B cell (primary cell): ENCODE data around the gene NDEL1. TPM values are rescaled to one million over a fixed set of nuclear protein-coding genes. Genes with fewer than 3 reads are reported as not detected.

ENCODE experiments used
- ATAC-seq: fragments of 200-7000 bp; cut with Tn5 transposase; one replicate; pipeline ENCODE4 v1.10.0; 2021; ENCODE audit warnings: low read depth, mild to moderate bottlenecking, moderate number of reproducible peaks, moderate library complexity
- CTCF ChIA-PET: fragments of 350-600 bp; sonication (Branson Sonifier 250); formaldehyde crosslinking; loops from one replicate; lab custom pipeline; 2021; ENCODE audit warnings: antibody characterized with exemption, inconsistent platforms; lab: Charles Lee
- POLR2A ChIA-PET: fragments of 350-600 bp; sonication (Branson Sonifier 250); formaldehyde crosslinking; loops from one replicate; lab custom pipeline; 2021; ENCODE audit warnings: antibody characterized with exemption; lab: Charles Lee
- DNase-seq: peaks from one replicate; pipeline ENCODE4 v3.0.0; 2013
- H2AFZ ChIP-seq: 2 replicates; pipeline ENCODE4 v1.6.1; 2012; ENCODE audit warnings: mild to moderate bottlenecking, low read depth, low read length; ENCODE audit not compliant: insufficient read depth, poor library complexity, severe bottlenecking
- H3K27ac ChIP-seq, 2 donors: 1 replicate in 1 of 2; 2 replicates in 1 of 2; pipeline ENCODE4 v1.5.1; 2012 to 2013; ENCODE audit warnings: low read length in 2 of 2, mild to moderate bottlenecking in 2 of 2, moderate library complexity in 1 of 2
- H3K27me3 ChIP-seq, 4 experiments: fragments of 200-600 bp in 1 of 4; sonication (generic) in 1 of 4; replicated peaks in 1 of 4; 1 replicate in 2 of 4; 2 replicates in 2 of 4; pipeline versions ENCODE4 v1.6.1 to v1.7.0; 2013 to 2016; ENCODE audit warnings: low read length in 3 of 4, mild to moderate bottlenecking in 2 of 4, mixed read lengths in 1 of 4, moderate library complexity in 1 of 4; ENCODE audit not compliant: insufficient read depth in 4 of 4, control insufficient read depth in 3 of 4; ENCODE audit errors: control extremely low read depth in 1 of 4
- H3K36me3 ChIP-seq, 2 experiments: replicated peaks in 1 of 2; 1 replicate in 1 of 2; 2 replicates in 1 of 2; pipeline versions ENCODE4 v1.6.1 to v1.7.1; 2013; ENCODE audit warnings: low read length in 1 of 2; ENCODE audit not compliant: insufficient read depth in 2 of 2, control insufficient read depth in 1 of 2; ENCODE audit errors: control extremely low read depth in 1 of 2, extremely low read depth in 1 of 2
- H3K4me1 ChIP-seq, 2 donors: fragments of 200-600 bp in 1 of 2; sonication (generic) in 1 of 2; 1 replicate in 1 of 2; 2 replicates in 1 of 2; pipeline versions ENCODE4 v1.5.1 to v1.6.1; 2013 to 2017; ENCODE audit warnings: low read length in 2 of 2; ENCODE audit not compliant: control insufficient read depth in 2 of 2, insufficient read depth in 2 of 2
- H3K4me2 ChIP-seq: replicated peaks from 2 replicates; pipeline ENCODE3; 2012; ENCODE audit warnings: mild to moderate bottlenecking, low read depth, low read length; ENCODE audit not compliant: poor library complexity, severe bottlenecking
- H3K4me3 ChIP-seq, 5 experiments: fragments of 200-600 bp in 1 of 5; sonication (generic) in 1 of 5; 1 replicate in 3 of 5; 2 replicates in 2 of 5; pipeline versions ENCODE4 v1.5.1 to v1.7.0; 2011 to 2016; ENCODE audit warnings: low read length in 4 of 5, mild to moderate bottlenecking in 4 of 5, low read depth in 2 of 5, control low read depth in 1 of 5, moderate library complexity in 1 of 5; ENCODE audit not compliant: insufficient read depth in 1 of 5; ENCODE audit errors: control extremely low read depth in 1 of 5, extremely low read depth in 1 of 5
- H3K79me2 ChIP-seq: fragments of 200-600 bp; sonication (generic); one replicate; pipeline ENCODE4 v1.6.0; 2016; ENCODE audit warnings: low read length; ENCODE audit not compliant: control insufficient read depth, insufficient read depth
- H3K9ac ChIP-seq: fragments of 200-600 bp; sonication (generic); 2 replicates; pipeline ENCODE4 v1.6.1; 2017; ENCODE audit warnings: mild to moderate bottlenecking, low read length, moderate library complexity
- H3K9me3 ChIP-seq, 3 donors: one replicate each; pipeline versions ENCODE4 v1.6.1 to v1.7.1; 2013; ENCODE audit warnings: low read length in 2 of 3; ENCODE audit not compliant: control insufficient read depth in 2 of 3, insufficient read depth in 1 of 3; ENCODE audit errors: control extremely low read depth in 1 of 3
- H4K20me1 ChIP-seq: 2 replicates; pipeline ENCODE4 v1.6.0; 2012; ENCODE audit warnings: mild to moderate bottlenecking, low read length; ENCODE audit not compliant: insufficient read depth, control insufficient read depth, poor library complexity, severe bottlenecking
- H3K27ac Mint-ChIP-seq: one replicate; pipeline ENCODE4 v1.8.0; 2021; ENCODE audit warnings: mixed read lengths
- H3K27me3 Mint-ChIP-seq: one replicate; pipeline ENCODE4 v1.8.0; 2021; ENCODE audit warnings: mixed read lengths
- H3K4me1 Mint-ChIP-seq: one replicate; pipeline ENCODE4 v1.8.0; 2021; ENCODE audit warnings: mixed read lengths
- H3K4me3 Mint-ChIP-seq: one replicate; pipeline ENCODE4 v1.8.0; 2021; ENCODE audit warnings: mixed read lengths
- H3K9me3 Mint-ChIP-seq: one replicate; pipeline ENCODE4 v1.8.0; 2022; ENCODE audit warnings: mixed read lengths; ENCODE audit not compliant: insufficient read depth
- EZH2 ChIP-seq: IDR thresholded peaks from 2 replicates; pipeline ENCODE4 v1.6.1; 2012; ENCODE audit warnings: borderline replicate concordance, low read depth, mild to moderate bottlenecking, moderate library complexity, low read length; ENCODE audit not compliant: insufficient read depth, poor library complexity, severe bottlenecking
- WGBS: methylation state at CpG from one replicate; pipeline ENCODE4 v1.1.5; 2013; ENCODE audit warnings: missing lambda C conversion rate; ENCODE audit not compliant: insufficient coverage; 5-methylcytosine and 5-hydroxymethylcytosine counted together
- intact Hi-C: fragments of 100-400 bp; cut with micrococcal nuclease; formaldehyde crosslinking; loops from one replicate; pipeline ENCODE4 v1.10.0; 2022
- polyA plus RNA-seq: library from polyadenylated mRNA; depleted of rRNA; stranded (reverse); fragments of >200 nt; gene quantifications from 2 replicates; pipeline ENCODE4 v1.2.3, GENCODE V29; 2012
- total RNA-seq, 2 donors: library from RNA; stranded (reverse); fragments of 120-200 nt in 1 of 2; gene quantifications; 1 replicate in 1 of 2; 2 replicates in 1 of 2; pipeline versions ENCODE4 v1.2.3 to v1.2.4, GENCODE V29; 2013 to 2022
- TF ChIP-seq, protein P1 (sequence below): fragments of 200-600 bp; IDR thresholded peaks from one replicate; pipeline ENCODE4 v1.8.0; 2022; ENCODE audit warnings: antibody characterized with exemption, mild to moderate bottlenecking

Gene NDEL1
- total and polyA plus RNA-seq, 2 donors (not counting 1 experiment from before 2014, with no cell fraction given): 30.2 to 108 TPM

DNA sequence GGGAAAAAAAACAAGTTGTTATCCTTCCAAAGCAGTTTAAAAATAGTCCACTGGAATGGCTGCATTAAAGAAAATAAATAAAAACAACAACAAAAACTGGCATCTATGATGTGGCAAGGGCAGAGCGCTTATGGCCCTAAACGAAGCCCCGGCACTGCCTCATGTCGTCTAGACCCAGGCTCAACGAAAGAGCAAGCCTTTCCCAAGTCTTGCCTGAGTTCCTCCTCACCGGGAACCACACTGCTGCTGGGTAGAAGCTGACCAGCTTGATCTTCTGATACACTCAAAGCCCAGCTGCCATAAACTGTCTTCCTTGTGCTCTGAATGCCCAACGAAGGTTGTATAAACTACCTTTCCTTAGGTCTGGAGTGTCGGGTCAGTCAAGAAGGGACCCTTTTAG, 37.0 kb downstream of the NDEL1 start:
- Mint-ChIP-seq H3K9me3 (no peaks in the 10 kb centered on the region), H3K4me3 (no peak overlapping the region), H3K4me1 (no peaks in the 10 kb centered on the region), H3K27ac (no peak overlapping the region), H3K27me3 (no peaks in the 10 kb centered on the region)
- no peaks in the 10 kb centered on the region for H3K79me2 ChIP-seq
- intact Hi-C loops: no loop called here
- H3K9ac ChIP-seq: no peak overlapping the region
- TF ChIP-seq, protein P1, sequence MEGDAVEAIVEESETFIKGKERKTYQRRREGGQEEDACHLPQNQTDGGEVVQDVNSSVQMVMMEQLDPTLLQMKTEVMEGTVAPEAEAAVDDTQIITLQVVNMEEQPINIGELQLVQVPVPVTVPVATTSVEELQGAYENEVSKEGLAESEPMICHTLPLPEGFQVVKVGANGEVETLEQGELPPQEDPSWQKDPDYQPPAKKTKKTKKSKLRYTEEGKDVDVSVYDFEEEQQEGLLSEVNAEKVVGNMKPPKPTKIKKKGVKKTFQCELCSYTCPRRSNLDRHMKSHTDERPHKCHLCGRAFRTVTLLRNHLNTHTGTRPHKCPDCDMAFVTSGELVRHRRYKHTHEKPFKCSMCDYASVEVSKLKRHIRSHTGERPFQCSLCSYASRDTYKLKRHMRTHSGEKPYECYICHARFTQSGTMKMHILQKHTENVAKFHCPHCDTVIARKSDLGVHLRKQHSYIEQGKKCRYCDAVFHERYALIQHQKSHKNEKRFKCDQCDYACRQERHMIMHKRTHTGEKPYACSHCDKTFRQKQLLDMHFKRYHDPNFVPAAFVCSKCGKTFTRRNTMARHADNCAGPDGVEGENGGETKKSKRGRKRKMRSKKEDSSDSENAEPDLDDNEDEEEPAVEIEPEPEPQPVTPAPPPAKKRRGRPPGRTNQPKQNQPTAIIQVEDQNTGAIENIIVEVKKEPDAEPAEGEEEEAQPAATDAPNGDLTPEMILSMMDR: no peak
- TF ChIP-seq EZH2: no peak
- H3K27ac ChIP-seq: no peak overlapping the region
- H3K4me1 ChIP-seq: no peaks in the 10 kb centered on the region
- no peak overlapping the region for H3K4me3 ChIP-seq
- ATAC-seq (no peak), DNase-seq (no peak)
- 98% methylated on average over 6 of the region's 8 CpGs for WGBS
- peaks cover 2 to 70% of the 10 kb centered on the region in 2 experiments for H3K36me3 ChIP-seq
- peaks cover 7% of the 10 kb centered on the region for H4K20me1 ChIP-seq
- H3K9me3 ChIP-seq: no peaks in the 10 kb centered on the region
- H3K27me3 ChIP-seq: no peaks in the 10 kb centered on the region
- ChIA-PET POLR2A (no interaction called here), CTCF (interaction anchor here (1.5 kb wide), 1 partner anchor 10 kb away, joined by 4 read pairs; no protein-coding TSS in a partner anchor)
- no peak overlapping the region for H2AFZ ChIP-seq
- no peak overlapping the region for H3K4me2 ChIP-seq

DNA sequence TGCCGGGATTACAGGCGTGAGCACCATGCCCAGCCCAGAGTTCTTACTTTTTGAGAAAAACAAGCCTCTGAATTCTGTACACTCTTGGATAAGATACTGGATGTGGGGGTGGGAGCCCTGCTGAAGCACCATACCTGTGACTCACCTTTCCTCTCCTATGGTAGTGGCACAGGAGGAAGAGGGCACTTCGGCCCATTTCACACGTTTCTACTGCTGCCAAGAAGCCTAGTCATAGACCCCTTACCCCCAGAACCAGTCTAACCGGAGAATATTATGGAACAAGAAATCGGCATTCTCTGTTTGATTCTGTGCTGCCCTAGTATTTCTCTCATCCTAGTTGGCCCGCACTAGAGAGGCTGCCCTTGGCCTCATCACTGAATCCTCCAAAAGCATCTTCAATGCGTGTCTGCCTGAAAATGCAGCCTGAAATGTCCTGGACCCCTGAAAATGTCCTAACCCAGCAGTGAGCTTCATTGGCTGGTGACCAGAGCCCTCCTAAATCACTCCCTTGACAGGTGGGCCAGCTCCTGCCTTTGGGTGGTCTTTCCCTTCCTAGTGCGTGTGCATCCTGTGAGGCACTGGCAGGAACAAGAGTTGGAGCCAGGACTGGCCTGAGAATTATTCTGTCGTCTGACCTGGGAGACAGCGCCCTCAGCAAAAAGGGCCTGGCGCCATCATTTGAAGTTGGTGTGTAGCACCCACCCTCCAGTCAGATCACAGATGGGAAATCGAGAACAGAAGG, 37.9 kb downstream of the NDEL1 start:
- H4K20me1 ChIP-seq: no peaks in the 10 kb centered on the region
- no peak overlapping the region for H3K9ac ChIP-seq
- intact Hi-C loops: no loop called here
- CTCF ChIA-PET: interaction anchor here (1.5 kb wide), 1 partner anchor 9 kb away, joined by 4 read pairs; no protein-coding TSS in a partner anchor
- no peak overlapping the region for H3K4me2 ChIP-seq
- Mint-ChIP-seq H3K4me1 (no peaks in the 10 kb centered on the region), H3K27me3 (no peaks in the 10 kb centered on the region), H3K4me3 (no peak overlapping the region), H3K27ac (no peak overlapping the region), H3K9me3 (no peaks in the 10 kb centered on the region)
- DNase-seq (no peak), ATAC-seq (no peak)
- no peak overlapping the region for H3K4me3 ChIP-seq
- H3K79me2 ChIP-seq: no peaks in the 10 kb centered on the region
- TF ChIP-seq, protein P1: no peak
- TF ChIP-seq EZH2: no peak
- POLR2A ChIA-PET: no interaction called here
- H2AFZ ChIP-seq: no peak overlapping the region
- H3K27me3 ChIP-seq: no peaks in the 10 kb centered on the region
- H3K27ac ChIP-seq: no peak overlapping the region
- 95% methylated on average over 9 of the region's 13 CpGs for WGBS
- no peaks in the 10 kb centered on the region for H3K9me3 ChIP-seq
- H3K4me1 ChIP-seq: no peaks in the 10 kb centered on the region
- peaks cover 2 to 67% of the 10 kb centered on the region in 2 experiments for H3K36me3 ChIP-seq
